ENCODE results near the gene BCR. TPM values are rescaled to one million over a fixed set of nuclear protein-coding genes. Genes with fewer than 3 reads are reported as not detected.

Gene BCR
- total RNA-seq, 2 donors from 2014 or later = 102 to 172 TPM

DNA sequence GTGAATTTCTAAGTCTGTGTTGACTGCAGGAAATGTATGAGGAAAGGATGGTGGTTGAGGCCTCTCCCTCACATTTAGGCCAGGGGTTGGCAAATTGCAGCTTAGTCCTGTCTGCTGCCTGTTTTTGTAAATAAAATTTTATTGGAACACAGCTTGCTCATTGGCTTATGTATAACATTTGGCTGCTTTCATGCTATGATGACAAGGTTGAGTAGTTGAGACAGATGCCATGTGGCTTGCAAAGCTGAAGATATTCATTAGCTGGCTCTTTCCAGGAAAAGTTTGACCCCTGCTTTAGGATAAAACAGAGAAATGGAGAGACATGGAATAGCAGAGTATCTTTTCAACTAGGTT is 46.2 kb downstream of the BCR start:
- H3K9me3 Mint-ChIP-seq = peaks cover 21% of the 10 kb centered on the region
- no peak overlapping the region for H3K4me3 Mint-ChIP-seq
- H3K9ac ChIP-seq (ENCODE audit: extremely low read depth, low read length, poor library complexity, severe bottlenecking) = no peak overlapping the region
- H3K27ac Mint-ChIP-seq = no peak overlapping the region
- TF ChIP-seq, protein P1, sequence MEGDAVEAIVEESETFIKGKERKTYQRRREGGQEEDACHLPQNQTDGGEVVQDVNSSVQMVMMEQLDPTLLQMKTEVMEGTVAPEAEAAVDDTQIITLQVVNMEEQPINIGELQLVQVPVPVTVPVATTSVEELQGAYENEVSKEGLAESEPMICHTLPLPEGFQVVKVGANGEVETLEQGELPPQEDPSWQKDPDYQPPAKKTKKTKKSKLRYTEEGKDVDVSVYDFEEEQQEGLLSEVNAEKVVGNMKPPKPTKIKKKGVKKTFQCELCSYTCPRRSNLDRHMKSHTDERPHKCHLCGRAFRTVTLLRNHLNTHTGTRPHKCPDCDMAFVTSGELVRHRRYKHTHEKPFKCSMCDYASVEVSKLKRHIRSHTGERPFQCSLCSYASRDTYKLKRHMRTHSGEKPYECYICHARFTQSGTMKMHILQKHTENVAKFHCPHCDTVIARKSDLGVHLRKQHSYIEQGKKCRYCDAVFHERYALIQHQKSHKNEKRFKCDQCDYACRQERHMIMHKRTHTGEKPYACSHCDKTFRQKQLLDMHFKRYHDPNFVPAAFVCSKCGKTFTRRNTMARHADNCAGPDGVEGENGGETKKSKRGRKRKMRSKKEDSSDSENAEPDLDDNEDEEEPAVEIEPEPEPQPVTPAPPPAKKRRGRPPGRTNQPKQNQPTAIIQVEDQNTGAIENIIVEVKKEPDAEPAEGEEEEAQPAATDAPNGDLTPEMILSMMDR (conservative IDR thresholded peaks at IDR 0.05) = no peak
- no peak overlapping the region for H3K4me3 ChIP-seq (ENCODE audit: low read length)
- no peak for DNase-seq
- peaks cover 66% of the 10 kb centered on the region for H3K4me1 Mint-ChIP-seq
- no peaks in the 10 kb centered on the region for H3K27me3 Mint-ChIP-seq (ENCODE audit: insufficient read depth)
- H3K27ac ChIP-seq (ENCODE audit: low read depth, low read length) = no peak overlapping the region
- H3K4me1 ChIP-seq (ENCODE audit: control insufficient read depth, insufficient read depth, low read length) = peaks cover 29% of the 10 kb centered on the region
- H3K9me3 ChIP-seq (ENCODE audit: control insufficient read depth, low read length) = peaks cover 27% of the 10 kb centered on the region
- H3K27me3 ChIP-seq (ENCODE audit: control insufficient read depth, insufficient read depth, low read length, poor library complexity, severe bottlenecking) = no peaks in the 10 kb centered on the region
- H3K36me3 Mint-ChIP-seq (ENCODE audit: low read depth) = peaks cover 34% of the 10 kb centered on the region
- H3K36me3 ChIP-seq (ENCODE audit: control insufficient read depth, insufficient read depth, low read length) = peaks cover 16% of the 10 kb centered on the region

- Mint-ChIP-seq H3K4me3 (no peak overlapping the region), H3K27me3 (ENCODE audit: insufficient read depth) (no peaks in the 10 kb centered on the region), H3K9me3 (peaks cover 21% of the 10 kb centered on the region), H3K4me1 (peaks cover 66% of the 10 kb centered on the region), H3K27ac (no peak overlapping the region), H3K36me3 (ENCODE audit: low read depth) (peaks cover 32% of the 10 kb centered on the region)
- Histone ChIP-seq H3K36me3 (ENCODE audit: control insufficient read depth, insufficient read depth, low read length) (peaks cover 16% of the 10 kb centered on the region), H3K4me3 (ENCODE audit: low read length) (peak overlapping the region; percentile 34), H3K27me3 (ENCODE audit: control insufficient read depth, insufficient read depth, low read length, poor library complexity, severe bottlenecking) (no peaks in the 10 kb centered on the region), H3K27ac (ENCODE audit: low read depth, low read length) (no peak overlapping the region), H3K4me1 (ENCODE audit: control insufficient read depth, insufficient read depth, low read length) (peaks cover 36% of the 10 kb centered on the region), H3K9me3 (ENCODE audit: control insufficient read depth, low read length) (peaks cover 27% of the 10 kb centered on the region), H3K9ac (ENCODE audit: extremely low read depth, low read length, poor library complexity, severe bottlenecking) (no peak overlapping the region)
- TF ChIP-seq, protein P1 (conservative IDR thresholded peaks at IDR 0.05) = no peak
- 94 to 100% methylated on average over 1 of the region's 1 CpG for WGBS, 2 experiments (ENCODE audit: insufficient coverage in 1 of 2, insufficient read length in 1 of 2)
- no peak for DNase-seq
Measured at GRCh38 chr22:23227380-23227779, 47.1 kb downstream of the BCR start.

GRCh38 chr22:23228503-23228902 is 48.2 kb downstream of the BCR start:
- Mint-ChIP-seq H3K27me3 (ENCODE audit: insufficient read depth) (no peaks in the 10 kb centered on the region), H3K36me3 (ENCODE audit: low read depth) (peaks cover 32% of the 10 kb centered on the region), H3K4me3 (no peak overlapping the region), H3K4me1 (peaks cover 67% of the 10 kb centered on the region), H3K9me3 (peaks cover 21% of the 10 kb centered on the region), H3K27ac (no peak overlapping the region)
- WGBS, 2 experiments (ENCODE audit: insufficient coverage in 1 of 2, insufficient read length in 1 of 2) = 94 to 100% methylated on average over 2 of the region's 2 CpGs
- Histone ChIP-seq H3K9me3 (ENCODE audit: control insufficient read depth, low read length) (peaks cover 27% of the 10 kb centered on the region), H3K27ac (ENCODE audit: low read depth, low read length) (no peak overlapping the region), H3K4me1 (ENCODE audit: control insufficient read depth, insufficient read depth, low read length) (peaks cover 35% of the 10 kb centered on the region), H3K36me3 (ENCODE audit: control insufficient read depth, insufficient read depth, low read length) (peaks cover 16% of the 10 kb centered on the region), H3K4me3 (ENCODE audit: low read length) (no peak overlapping the region), H3K9ac (ENCODE audit: extremely low read depth, low read length, poor library complexity, severe bottlenecking) (no peak overlapping the region), H3K27me3 (ENCODE audit: control insufficient read depth, insufficient read depth, low read length, poor library complexity, severe bottlenecking) (no peaks in the 10 kb centered on the region)
- TF ChIP-seq, protein P1 (conservative IDR thresholded peaks at IDR 0.05) = no peak
- DNase-seq = no peak
